Panc1 (cell line): Measurements from ENCODE around the gene CNKSR3.
A peak's percentile ranks its signal among the peaks of the same experiment; 100 is the strongest.

ENCODE experiments used
- POLR2AphosphoS5 ChIP-seq: IDR thresholded peaks from 2 replicates; pipeline ENCODE4 v1.6.1; 2012; ENCODE audit warnings: mild to moderate bottlenecking, low read depth, low read length, moderate library complexity
- SIN3A ChIP-seq: IDR thresholded peaks from 2 replicates; pipeline ENCODE4 v1.6.1; 2012; ENCODE audit warnings: low read depth, mild to moderate bottlenecking, low read length, moderate library complexity, borderline replicate concordance; ENCODE audit not compliant: insufficient read depth
- TCF7L2 ChIP-seq: IDR thresholded peaks from 2 replicates; pipeline ENCODE4 v1.6.1; 2011; ENCODE audit warnings: mild to moderate bottlenecking, low read depth, low read length, inconsistent platforms
- TF ChIP-seq, protein P1 (sequence below): fragments of 450-650 bp; IDR thresholded peaks from 2 replicates; pipeline ENCODE4 v1.5.1; 2017; ENCODE audit warnings: mild to moderate bottlenecking
- TF ChIP-seq, protein P2 (sequence below), 2 experiments: IDR thresholded peaks; 2 replicates each; pipeline ENCODE4 v1.6.1; 2011 to 2012; ENCODE audit warnings: low read depth in 2 of 2, control low read depth in 1 of 2, low read length in 1 of 2, mild to moderate bottlenecking in 1 of 2, moderate library complexity in 1 of 2; ENCODE audit not compliant: insufficient read depth in 1 of 2

DNA sequence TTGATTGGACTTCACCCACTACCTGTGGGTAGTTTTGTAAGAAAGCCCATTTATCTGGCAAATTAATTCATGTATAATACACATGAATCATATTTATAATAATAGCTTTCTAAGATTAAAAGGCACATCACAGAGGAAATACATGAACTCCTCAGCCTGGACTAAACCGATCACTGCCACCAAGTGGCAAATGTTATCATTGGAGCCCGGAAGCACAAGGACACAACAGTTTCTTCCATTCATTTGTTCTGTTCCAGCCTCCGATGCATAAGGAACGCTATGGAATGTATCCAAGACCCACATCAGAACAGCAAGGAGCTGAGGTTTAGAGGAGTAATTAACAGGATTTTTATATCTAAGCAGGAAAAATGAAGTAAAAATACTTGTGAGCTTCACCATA, 139.9 kb downstream of the CNKSR3 start:
- TF ChIP-seq, protein P1, sequence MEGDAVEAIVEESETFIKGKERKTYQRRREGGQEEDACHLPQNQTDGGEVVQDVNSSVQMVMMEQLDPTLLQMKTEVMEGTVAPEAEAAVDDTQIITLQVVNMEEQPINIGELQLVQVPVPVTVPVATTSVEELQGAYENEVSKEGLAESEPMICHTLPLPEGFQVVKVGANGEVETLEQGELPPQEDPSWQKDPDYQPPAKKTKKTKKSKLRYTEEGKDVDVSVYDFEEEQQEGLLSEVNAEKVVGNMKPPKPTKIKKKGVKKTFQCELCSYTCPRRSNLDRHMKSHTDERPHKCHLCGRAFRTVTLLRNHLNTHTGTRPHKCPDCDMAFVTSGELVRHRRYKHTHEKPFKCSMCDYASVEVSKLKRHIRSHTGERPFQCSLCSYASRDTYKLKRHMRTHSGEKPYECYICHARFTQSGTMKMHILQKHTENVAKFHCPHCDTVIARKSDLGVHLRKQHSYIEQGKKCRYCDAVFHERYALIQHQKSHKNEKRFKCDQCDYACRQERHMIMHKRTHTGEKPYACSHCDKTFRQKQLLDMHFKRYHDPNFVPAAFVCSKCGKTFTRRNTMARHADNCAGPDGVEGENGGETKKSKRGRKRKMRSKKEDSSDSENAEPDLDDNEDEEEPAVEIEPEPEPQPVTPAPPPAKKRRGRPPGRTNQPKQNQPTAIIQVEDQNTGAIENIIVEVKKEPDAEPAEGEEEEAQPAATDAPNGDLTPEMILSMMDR = peak; percentile 75
- TF ChIP-seq POLR2AphosphoS5 (no peak), SIN3A (no peak), TCF7L2 (no peak)
- TF ChIP-seq, protein P2, sequence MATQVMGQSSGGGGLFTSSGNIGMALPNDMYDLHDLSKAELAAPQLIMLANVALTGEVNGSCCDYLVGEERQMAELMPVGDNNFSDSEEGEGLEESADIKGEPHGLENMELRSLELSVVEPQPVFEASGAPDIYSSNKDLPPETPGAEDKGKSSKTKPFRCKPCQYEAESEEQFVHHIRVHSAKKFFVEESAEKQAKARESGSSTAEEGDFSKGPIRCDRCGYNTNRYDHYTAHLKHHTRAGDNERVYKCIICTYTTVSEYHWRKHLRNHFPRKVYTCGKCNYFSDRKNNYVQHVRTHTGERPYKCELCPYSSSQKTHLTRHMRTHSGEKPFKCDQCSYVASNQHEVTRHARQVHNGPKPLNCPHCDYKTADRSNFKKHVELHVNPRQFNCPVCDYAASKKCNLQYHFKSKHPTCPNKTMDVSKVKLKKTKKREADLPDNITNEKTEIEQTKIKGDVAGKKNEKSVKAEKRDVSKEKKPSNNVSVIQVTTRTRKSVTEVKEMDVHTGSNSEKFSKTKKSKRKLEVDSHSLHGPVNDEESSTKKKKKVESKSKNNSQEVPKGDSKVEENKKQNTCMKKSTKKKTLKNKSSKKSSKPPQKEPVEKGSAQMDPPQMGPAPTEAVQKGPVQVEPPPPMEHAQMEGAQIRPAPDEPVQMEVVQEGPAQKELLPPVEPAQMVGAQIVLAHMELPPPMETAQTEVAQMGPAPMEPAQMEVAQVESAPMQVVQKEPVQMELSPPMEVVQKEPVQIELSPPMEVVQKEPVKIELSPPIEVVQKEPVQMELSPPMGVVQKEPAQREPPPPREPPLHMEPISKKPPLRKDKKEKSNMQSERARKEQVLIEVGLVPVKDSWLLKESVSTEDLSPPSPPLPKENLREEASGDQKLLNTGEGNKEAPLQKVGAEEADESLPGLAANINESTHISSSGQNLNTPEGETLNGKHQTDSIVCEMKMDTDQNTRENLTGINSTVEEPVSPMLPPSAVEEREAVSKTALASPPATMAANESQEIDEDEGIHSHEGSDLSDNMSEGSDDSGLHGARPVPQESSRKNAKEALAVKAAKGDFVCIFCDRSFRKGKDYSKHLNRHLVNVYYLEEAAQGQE (IDR thresholded peaks at IDR 0.05; ENCODE audit: insufficient read depth in 1 of 2, low read depth in 2 of 2, low read length in 1 of 2) = no peak
